Ovary (tissue), 3 donors: ENCODE data around the gene VAMP1.

Experiments used
- CTCF ChIP-seq, 3 donors: fragments of 450-650 bp in 2 of 3; fragments of 200-600 bp in 1 of 3; IDR thresholded peaks; one replicate each; pipeline versions ENCODE4 v1.5.1 to v1.8.0; 2016 to 2022; ENCODE audit warnings: antibody characterized with exemption in 3 of 3, mild to moderate bottlenecking in 1 of 3
- EP300 ChIP-seq: sonication (generic); formaldehyde crosslinking; IDR thresholded peaks from one replicate; pipeline ENCODE4 v1.6.1; 2017; ENCODE audit warnings: antibody characterized with exemption
- POLR2A ChIP-seq: fragments of 450-650 bp; IDR thresholded peaks from one replicate; pipeline ENCODE4 v1.6.1; 2017; ENCODE audit warnings: antibody characterized with exemption, mild to moderate bottlenecking, moderate library complexity
- donor health status: DM: no; HTN: no; CAD: no.

GRCh38 chr12:6425590-6426531 is 44.6 kb downstream of the VAMP1 start:
- TF ChIP-seq POLR2A (no peak), CTCF (IDR thresholded peaks at IDR 0.05) (no peak), EP300 (no peak)
